ENCODE results near the gene IMMP2L. TPM values are rescaled to one million over a fixed set of nuclear protein-coding genes. Genes with fewer than 3 reads are reported as not detected.

IMMP2L gene
- total RNA-seq, 1 donor from 2014 or later: 19.0 TPM

GRCh38 chr7:111492234-111492633 lies 70.1 kb downstream of the IMMP2L start:
- H3K27me3 ChIP-seq (ENCODE audit: control insufficient read depth, insufficient read depth, low read length): no peaks in the 10 kb centered on the region
- no peak overlapping the region for H3K4me3 ChIP-seq (ENCODE audit: low read depth, low read length)
- TF ChIP-seq CTCF (IDR thresholded peaks at IDR 0.05; ENCODE audit: insufficient read depth, low read length, severe bottlenecking): no peak
- no peak for DNase-seq (ENCODE audit: low read depth)
- H3K36me3 ChIP-seq (ENCODE audit: control insufficient read depth, insufficient read depth, low read length): no peaks in the 10 kb centered on the region
- no peak for FAIRE-seq

DNA sequence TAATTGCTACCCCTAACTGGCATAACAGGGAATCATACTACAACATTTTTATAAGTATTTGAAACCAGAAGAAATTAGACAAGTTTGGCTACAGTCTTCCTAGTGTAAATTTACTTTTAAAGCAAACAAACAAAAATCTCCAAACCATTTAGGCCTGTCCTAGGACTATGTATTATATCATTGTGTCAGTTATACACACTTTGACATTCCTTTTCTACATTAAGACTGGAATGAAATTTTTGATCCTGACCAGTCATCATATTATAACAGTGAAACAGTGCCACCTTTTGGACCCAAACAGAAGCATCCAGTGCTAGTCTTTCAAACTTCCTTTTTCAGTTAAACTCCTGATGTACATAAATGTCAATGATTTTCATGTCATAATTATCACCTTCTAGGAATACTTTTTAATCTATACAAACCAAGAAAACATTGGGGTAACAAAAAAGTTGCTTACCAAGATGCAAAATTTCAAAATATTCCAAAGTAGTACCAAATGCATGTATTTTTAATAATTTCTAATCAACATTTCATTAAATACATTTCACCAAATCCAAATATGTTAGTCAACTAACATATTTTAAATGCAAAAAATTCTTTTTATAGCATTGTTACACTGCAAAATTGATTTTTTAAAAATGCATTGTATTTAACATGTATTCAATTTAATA lies 75.7 kb downstream of the IMMP2L start:
- DNase-seq (ENCODE audit: low read depth) (peak; percentile 54), FAIRE-seq (no peak)
- Histone ChIP-seq H3K36me3 (ENCODE audit: control insufficient read depth, insufficient read depth, low read length) (no peaks in the 10 kb centered on the region), H3K27me3 (ENCODE audit: control insufficient read depth, insufficient read depth, low read length) (no peaks in the 10 kb centered on the region), H3K4me3 (ENCODE audit: low read depth, low read length) (no peak overlapping the region)
- peak; percentile 44 for TF ChIP-seq CTCF (IDR thresholded peaks at IDR 0.05; ENCODE audit: insufficient read depth, low read length, severe bottlenecking)

DNA sequence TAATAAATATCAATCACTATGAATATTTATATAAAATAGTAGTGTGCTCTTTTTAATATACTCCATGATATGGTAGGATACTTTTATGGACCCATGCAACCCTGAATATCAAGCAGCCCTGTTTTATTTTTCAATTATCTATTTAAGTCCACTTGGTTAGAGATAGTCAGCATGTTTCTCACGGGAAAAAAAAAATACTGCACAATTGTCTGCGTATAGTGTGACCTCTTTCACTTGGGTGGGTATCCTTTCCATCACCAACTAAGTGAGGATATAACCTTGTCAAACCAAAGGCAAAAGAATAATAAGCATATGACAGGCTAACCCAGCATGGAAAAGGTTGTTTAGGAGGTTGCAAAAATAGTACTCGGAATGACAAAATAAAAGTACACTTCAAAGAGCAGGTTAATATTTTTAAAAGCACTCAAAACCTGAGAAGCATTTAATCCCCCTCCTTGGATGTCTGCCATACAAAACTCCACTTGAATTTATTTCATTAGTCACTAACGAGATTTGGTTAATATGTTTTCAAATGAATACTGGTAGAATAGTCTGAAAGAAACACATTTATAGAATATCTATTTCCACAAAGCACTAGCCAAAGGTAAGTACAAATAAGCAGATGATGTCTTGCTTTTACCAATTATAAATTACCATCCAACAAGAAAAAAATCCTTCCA lies 76.5 kb downstream of the IMMP2L start:
- DNase-seq (ENCODE audit: low read depth) (no peak), FAIRE-seq (no peak)
- Histone ChIP-seq H3K36me3 (ENCODE audit: control insufficient read depth, insufficient read depth, low read length) (no peaks in the 10 kb centered on the region), H3K27me3 (ENCODE audit: control insufficient read depth, insufficient read depth, low read length) (no peaks in the 10 kb centered on the region), H3K4me3 (ENCODE audit: low read depth, low read length) (no peak overlapping the region)
- TF ChIP-seq CTCF (IDR thresholded peaks at IDR 0.05; ENCODE audit: insufficient read depth, low read length, severe bottlenecking): no peak

DNA sequence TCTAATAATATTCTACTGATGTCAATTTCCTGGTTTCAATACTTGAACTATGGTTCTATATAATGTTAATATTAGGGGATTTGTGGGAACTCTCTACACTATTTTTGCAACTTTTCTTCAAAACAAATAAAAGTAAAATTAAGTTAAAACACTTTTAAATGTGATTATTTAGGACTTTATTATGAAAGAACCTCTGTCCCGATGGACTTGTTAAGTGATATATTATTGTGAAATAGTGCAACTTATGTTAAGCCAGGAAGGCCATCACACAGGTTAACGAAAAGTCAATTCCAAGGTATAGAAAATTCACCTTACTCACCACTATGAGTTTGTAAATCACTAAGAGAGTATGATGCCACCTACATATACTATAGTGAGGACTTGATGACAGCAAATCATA lies 79.2 kb downstream of the IMMP2L start:
- Histone ChIP-seq H3K27me3 (ENCODE audit: control insufficient read depth, insufficient read depth, low read length) (no peaks in the 10 kb centered on the region), H3K36me3 (ENCODE audit: control insufficient read depth, insufficient read depth, low read length) (no peaks in the 10 kb centered on the region), H3K4me3 (ENCODE audit: low read depth, low read length) (no peak overlapping the region)
- DNase-seq (ENCODE audit: low read depth) (no peak), FAIRE-seq (no peak)
- TF ChIP-seq CTCF (IDR thresholded peaks at IDR 0.05; ENCODE audit: insufficient read depth, low read length, severe bottlenecking): no peak

DNA sequence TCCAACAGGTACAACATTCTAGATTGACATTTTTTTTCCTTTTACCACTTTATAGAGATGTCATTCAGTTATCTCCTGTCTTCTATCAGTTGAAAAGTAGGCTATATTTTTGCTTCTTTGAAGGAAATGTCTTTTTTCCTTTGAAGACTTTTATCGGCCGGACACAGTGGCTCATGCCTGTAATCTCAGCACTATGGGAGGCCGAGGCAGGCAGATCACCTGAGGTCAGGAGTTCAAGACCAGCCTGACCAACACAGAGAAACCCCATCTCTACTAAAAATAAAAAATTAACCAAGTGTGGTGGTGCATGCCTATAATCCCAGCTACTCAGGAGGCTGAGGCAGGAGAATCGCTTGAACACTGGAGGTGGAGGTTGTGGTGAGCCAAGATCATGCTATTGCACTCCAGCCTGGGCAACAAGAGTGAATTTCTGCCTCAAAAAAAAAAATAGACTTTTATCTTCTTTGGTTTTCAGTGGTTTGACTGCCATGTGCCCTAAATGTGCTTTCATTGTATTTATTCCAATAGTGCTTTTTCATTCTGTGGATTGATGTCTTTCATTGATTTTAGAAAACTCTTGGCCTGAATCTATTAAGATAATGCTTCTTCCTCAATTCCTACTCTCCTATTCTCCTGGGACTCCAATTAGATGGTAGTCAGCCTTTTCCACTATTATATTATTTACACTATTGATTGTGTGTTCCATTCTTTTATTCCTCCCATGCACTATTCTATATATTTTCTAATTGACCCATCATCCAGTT lies 84.6 kb downstream of the IMMP2L start:
- H3K4me3 ChIP-seq (ENCODE audit: low read depth, low read length): no peak overlapping the region
- FAIRE-seq: no peak
- no peaks in the 10 kb centered on the region for H3K36me3 ChIP-seq (ENCODE audit: control insufficient read depth, insufficient read depth, low read length)
- no peaks in the 10 kb centered on the region for H3K27me3 ChIP-seq (ENCODE audit: control insufficient read depth, insufficient read depth, low read length)
- TF ChIP-seq CTCF (IDR thresholded peaks at IDR 0.05; ENCODE audit: insufficient read depth, low read length, severe bottlenecking): no peak
- no peak for DNase-seq (ENCODE audit: low read depth)
